ENCODE measurements around the gene SVOPL.

DNA sequence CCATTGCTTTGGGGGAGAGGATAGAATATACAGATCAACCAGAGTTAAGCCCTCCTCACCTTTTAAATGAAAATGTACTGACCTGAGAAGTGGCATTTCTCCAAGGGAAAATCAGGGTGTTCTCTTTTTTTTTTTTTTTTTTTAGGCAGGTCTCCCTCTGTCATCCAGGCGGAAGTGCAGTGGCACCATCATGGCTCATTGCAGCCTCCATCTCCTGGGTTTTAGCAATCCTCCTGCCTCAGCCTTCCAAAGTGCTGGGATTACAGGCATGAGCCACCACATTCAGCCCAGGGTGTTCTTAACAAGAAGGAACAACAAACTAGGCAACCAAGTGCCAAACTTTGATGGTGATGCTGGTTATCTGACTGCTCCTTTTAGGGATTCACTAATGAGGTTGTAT lies 111.0 kb downstream of the SVOPL start:
- TF ChIP-seq CTCF (IDR thresholded peaks at IDR 0.05 in 2 of 3, conservative IDR thresholded peaks at IDR 0.05 in 1 of 3; ENCODE audit: borderline replicate concordance in 1 of 3, insufficient read depth in 1 of 3, low read depth in 2 of 3, low read length in 2 of 3) (no peak), SP1 (IDR thresholded peaks at IDR 0.05; ENCODE audit: low read depth) (no peak), ZNF274 (IDR thresholded peaks at IDR 0.05; ENCODE audit: low read depth, low read length) (no peak), POLR2AphosphoS5 (IDR thresholded peaks at IDR 0.05; ENCODE audit: low read depth, low read length) (no peak), EZH2 (IDR thresholded peaks at IDR 0.05) (no peak), JUND (IDR thresholded peaks at IDR 0.05) (no peak), ZBTB33 (IDR thresholded peaks at IDR 0.05; ENCODE audit: extremely low read depth, insufficient replicate concordance, low read length) (no peak), ELF1 (IDR thresholded peaks at IDR 0.05; ENCODE audit: borderline replicate concordance, low read depth) (no peak)
- TF ChIP-seq, protein P1, sequence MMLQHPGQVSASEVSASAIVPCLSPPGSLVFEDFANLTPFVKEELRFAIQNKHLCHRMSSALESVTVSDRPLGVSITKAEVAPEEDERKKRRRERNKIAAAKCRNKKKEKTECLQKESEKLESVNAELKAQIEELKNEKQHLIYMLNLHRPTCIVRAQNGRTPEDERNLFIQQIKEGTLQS (IDR thresholded peaks at IDR 0.05): no peak

All from HCT116 (cell line).